Muscle layer of duodenum (tissue), 2 donors: ENCODE measurements around the gene HOXB8.

ENCODE experiments used
- H3K27ac ChIP-seq: one replicate; pipeline ENCODE4 v1.7.0; 2013; ENCODE audit warnings: mild to moderate bottlenecking, low read length
- H3K27me3 ChIP-seq: one replicate; pipeline ENCODE4 v1.7.0; 2013; ENCODE audit warnings: low read depth, mild to moderate bottlenecking, control low read depth, low read length
- H3K36me3 ChIP-seq, 2 donors: one replicate each; pipeline ENCODE4 v1.7.0; 2013; ENCODE audit warnings: low read length in 2 of 2, control low read depth in 1 of 2, mild to moderate bottlenecking in 1 of 2; ENCODE audit not compliant: insufficient read depth in 2 of 2, control insufficient read depth in 1 of 2
- H3K4me1 ChIP-seq, 2 donors: one replicate each; pipeline ENCODE4 v1.7.0; 2013; ENCODE audit warnings: low read length in 2 of 2, mild to moderate bottlenecking in 2 of 2, control low read depth in 1 of 2, moderate library complexity in 1 of 2; ENCODE audit not compliant: insufficient read depth in 2 of 2, control insufficient read depth in 1 of 2
- H3K4me3 ChIP-seq, 2 donors: one replicate each; pipeline ENCODE4 v1.7.0; 2013; ENCODE audit warnings: low read length in 2 of 2, low read depth in 1 of 2, mild to moderate bottlenecking in 1 of 2
- H3K9me3 ChIP-seq, 2 donors: one replicate each; pipeline ENCODE4 v1.7.0; 2013; ENCODE audit warnings: low read length in 2 of 2, control low read depth in 1 of 2, mild to moderate bottlenecking in 1 of 2; ENCODE audit not compliant: control insufficient read depth in 1 of 2
- donor health status: healthy.

Gene HOXB8

GRCh38 chr17:48619826-48620449 is 4.8 kb upstream of the HOXB8 start:
- H3K4me3 ChIP-seq: no peak overlapping the region
- no peaks in the 10 kb centered on the region for H3K9me3 ChIP-seq
- peaks cover 89% of the 10 kb centered on the region for H3K27me3 ChIP-seq
- H3K36me3 ChIP-seq: no peaks in the 10 kb centered on the region
- peaks cover 0 to 15% of the 10 kb centered on the region in 2 donors for H3K4me1 ChIP-seq
- H3K27ac ChIP-seq: no peak overlapping the region

- H3K36me3 ChIP-seq: no peaks in the 10 kb centered on the region
- no peaks in the 10 kb centered on the region for H3K9me3 ChIP-seq
- no peak overlapping the region for H3K27ac ChIP-seq
- peaks cover 0 to 17% of the 10 kb centered on the region in 2 donors for H3K4me1 ChIP-seq
- H3K4me3 ChIP-seq: no peak overlapping the region
- H3K27me3 ChIP-seq: peaks cover 86% of the 10 kb centered on the region
Observed at GRCh38 chr17:48618256-48618896, 3.3 kb upstream of the HOXB8 start.

- H3K27me3 ChIP-seq: peaks cover 81% of the 10 kb centered on the region
Observed at GRCh38 chr17:48617471-48618255, 2.6 kb upstream of the HOXB8 start.

GRCh38 chr17:48616717-48617470 is 1.8 kb upstream of the HOXB8 start:
- peaks cover 80% of the 10 kb centered on the region for H3K27me3 ChIP-seq
- peaks cover 0 to 29% of the 10 kb centered on the region in 2 donors for H3K4me1 ChIP-seq
- no peaks in the 10 kb centered on the region for H3K36me3 ChIP-seq
- no peaks in the 10 kb centered on the region for H3K9me3 ChIP-seq
- no peak overlapping the region for H3K27ac ChIP-seq
- no peak overlapping the region for H3K4me3 ChIP-seq

More at GRCh38 chr17:48617471-48618255, 2.6 kb upstream of the HOXB8 start:
- H3K4me3 ChIP-seq: no peak overlapping the region
- H3K4me1 ChIP-seq: peaks cover 0 to 22% of the 10 kb centered on the region in 2 donors
- H3K9me3 ChIP-seq: no peaks in the 10 kb centered on the region
- no peak overlapping the region for H3K27ac ChIP-seq
- H3K36me3 ChIP-seq: no peaks in the 10 kb centered on the region

GRCh38 chr17:48615963-48616716 is 1.0 kb upstream of the HOXB8 start:
- Histone ChIP-seq H3K27ac (no peak overlapping the region), H3K4me3 (no peak overlapping the region), H3K27me3 (peaks cover 80% of the 10 kb centered on the region), H3K9me3 (no peaks in the 10 kb centered on the region), H3K4me1 (peaks cover 0 to 33% of the 10 kb centered on the region in 2 donors), H3K36me3 (no peaks in the 10 kb centered on the region)

- Histone ChIP-seq H3K9me3 (no peaks in the 10 kb centered on the region), H3K27me3 (peaks cover 80% of the 10 kb centered on the region), H3K4me3 (peak overlapping the region in 1 of 2 donors; percentile 38), H3K36me3 (no peaks in the 10 kb centered on the region), H3K27ac (no peak overlapping the region), H3K4me1 (peaks cover 0 to 51% of the 10 kb centered on the region in 2 donors)
Observed at GRCh38 chr17:48613862-48614694, 1.0 kb downstream of the HOXB8 start.

GRCh38 chr17:48612854-48613691 is 2.0 kb downstream of the HOXB8 start:
- H3K27me3 ChIP-seq: peaks cover 77% of the 10 kb centered on the region
- no peaks in the 10 kb centered on the region for H3K9me3 ChIP-seq
- H3K36me3 ChIP-seq: no peaks in the 10 kb centered on the region
- peaks cover 0 to 47% of the 10 kb centered on the region in 2 donors for H3K4me1 ChIP-seq
- peak overlapping the region; percentile 12 to 16 for H3K4me3 ChIP-seq
- H3K27ac ChIP-seq: no peak overlapping the region

GRCh38 chr17:48612456-48612853 is 2.6 kb downstream of the HOXB8 start:
- H3K27me3 ChIP-seq: peaks cover 71% of the 10 kb centered on the region
- H3K4me1 ChIP-seq: peaks cover 0 to 41% of the 10 kb centered on the region in 2 donors
- H3K9me3 ChIP-seq: no peaks in the 10 kb centered on the region
- H3K36me3 ChIP-seq: no peaks in the 10 kb centered on the region
- peak overlapping the region; percentile 12 to 16 for H3K4me3 ChIP-seq
- H3K27ac ChIP-seq: no peak overlapping the region

- Histone ChIP-seq H3K4me3 (peak overlapping the region in 1 of 2 donors; percentile 89), H3K36me3 (no peaks in the 10 kb centered on the region), H3K27me3 (peaks cover 65% of the 10 kb centered on the region), H3K9me3 (no peaks in the 10 kb centered on the region), H3K4me1 (peaks cover 0 to 40% of the 10 kb centered on the region in 2 donors), H3K27ac (no peak overlapping the region)
Observed at GRCh38 chr17:48611681-48612455, 3.2 kb downstream of the HOXB8 start.
